ENCODE data around the gene IL1B. TPM values are rescaled to one million over a fixed set of nuclear protein-coding genes. Genes with fewer than 3 reads are reported as not detected.
"Not testable (repeated sequence)": the region's sequence is repeated elsewhere in the genome, so short reads cannot be mapped to it uniquely, and the experiment has no call there.

Gene IL1B
- total RNA-seq, 1 donor from 2014 or later = not detected

- H3K27me3 Mint-ChIP-seq (ENCODE audit: unreplicated experiment) = no peaks in the 10 kb centered on the region
- peaks cover 16% of the 10 kb centered on the region for H3K4me1 Mint-ChIP-seq (ENCODE audit: unreplicated experiment)
- DNase-seq (ENCODE audit: extremely low spot score, unreplicated experiment) = peak; percentile 68
- H3K9me3 Mint-ChIP-seq (ENCODE audit: unreplicated experiment) = peaks cover 26% of the 10 kb centered on the region
- no peak for TF ChIP-seq CTCF (IDR thresholded peaks at IDR 0.05)
- no peak overlapping the region for H3K4me3 Mint-ChIP-seq (ENCODE audit: unreplicated experiment)
- H3K27ac Mint-ChIP-seq (ENCODE audit: unreplicated experiment) = no peak overlapping the region
- no peaks in the 10 kb centered on the region for H3K36me3 Mint-ChIP-seq (ENCODE audit: unreplicated experiment)
Measured at GRCh38 chr2:112867701-112868631, 31.4 kb upstream of the IL1B start.

- Mint-ChIP-seq H3K36me3 (ENCODE audit: unreplicated experiment) (no peaks in the 10 kb centered on the region), H3K27ac (ENCODE audit: unreplicated experiment) (no peak overlapping the region), H3K4me1 (ENCODE audit: unreplicated experiment) (peaks cover 16% of the 10 kb centered on the region), H3K9me3 (ENCODE audit: unreplicated experiment) (peaks cover 20% of the 10 kb centered on the region), H3K27me3 (ENCODE audit: unreplicated experiment) (no peaks in the 10 kb centered on the region), H3K4me3 (ENCODE audit: unreplicated experiment) (no peak overlapping the region)
- no peak for DNase-seq (ENCODE audit: extremely low spot score, unreplicated experiment)
- no peak for TF ChIP-seq CTCF (IDR thresholded peaks at IDR 0.05)
Measured at GRCh38 chr2:112866128-112866835, 29.7 kb upstream of the IL1B start.

- no peaks in the 10 kb centered on the region for H3K27me3 Mint-ChIP-seq (ENCODE audit: unreplicated experiment)
- H3K36me3 Mint-ChIP-seq (ENCODE audit: unreplicated experiment) = no peaks in the 10 kb centered on the region
- peaks cover 2% of the 10 kb centered on the region for H3K4me1 Mint-ChIP-seq (ENCODE audit: unreplicated experiment)
- DNase-seq (ENCODE audit: extremely low spot score, unreplicated experiment) = no peak
- H3K27ac Mint-ChIP-seq (ENCODE audit: unreplicated experiment) = no peak overlapping the region
- no peak for TF ChIP-seq CTCF (IDR thresholded peaks at IDR 0.05)
- no peak overlapping the region for H3K4me3 Mint-ChIP-seq (ENCODE audit: unreplicated experiment)
- H3K9me3 Mint-ChIP-seq (ENCODE audit: unreplicated experiment) = peaks cover 25% of the 10 kb centered on the region
Measured at GRCh38 chr2:112864072-112864471, 27.5 kb upstream of the IL1B start.

GRCh38 chr2:112859406-112860183 is 23.0 kb upstream of the IL1B start:
- not testable (repeated sequence) for H3K4me1 Mint-ChIP-seq (ENCODE audit: unreplicated experiment); H3K27me3 Mint-ChIP-seq (ENCODE audit: unreplicated experiment); H3K27ac Mint-ChIP-seq (ENCODE audit: unreplicated experiment); H3K4me3 Mint-ChIP-seq (ENCODE audit: unreplicated experiment); H3K36me3 Mint-ChIP-seq (ENCODE audit: unreplicated experiment); DNase-seq (ENCODE audit: extremely low spot score, unreplicated experiment)
- peaks cover 16% of the 10 kb centered on the region for H3K9me3 Mint-ChIP-seq (ENCODE audit: unreplicated experiment)

GRCh38 chr2:112850588-112850987 is 14.0 kb upstream of the IL1B start:
- no peak for TF ChIP-seq CTCF (IDR thresholded peaks at IDR 0.05)
- Mint-ChIP-seq H3K27ac (ENCODE audit: unreplicated experiment) (no peak overlapping the region), H3K4me1 (ENCODE audit: unreplicated experiment) (peaks cover 8% of the 10 kb centered on the region), H3K27me3 (ENCODE audit: unreplicated experiment) (no peaks in the 10 kb centered on the region), H3K36me3 (ENCODE audit: unreplicated experiment) (no peaks in the 10 kb centered on the region), H3K9me3 (ENCODE audit: unreplicated experiment) (peaks cover 3% of the 10 kb centered on the region), H3K4me3 (ENCODE audit: unreplicated experiment) (no peak overlapping the region)
- DNase-seq (ENCODE audit: extremely low spot score, unreplicated experiment) = no peak

All from osteocyte (in vitro differentiated cells).